ENCODE data around the gene SEMA3C. TPM values are rescaled to one million over a fixed set of nuclear protein-coding genes. Genes with fewer than 3 reads are reported as not detected.

The SEMA3C gene
- total RNA-seq, 2 donors from 2014 or later, result 0.09 to 0.15 TPM

DNA sequence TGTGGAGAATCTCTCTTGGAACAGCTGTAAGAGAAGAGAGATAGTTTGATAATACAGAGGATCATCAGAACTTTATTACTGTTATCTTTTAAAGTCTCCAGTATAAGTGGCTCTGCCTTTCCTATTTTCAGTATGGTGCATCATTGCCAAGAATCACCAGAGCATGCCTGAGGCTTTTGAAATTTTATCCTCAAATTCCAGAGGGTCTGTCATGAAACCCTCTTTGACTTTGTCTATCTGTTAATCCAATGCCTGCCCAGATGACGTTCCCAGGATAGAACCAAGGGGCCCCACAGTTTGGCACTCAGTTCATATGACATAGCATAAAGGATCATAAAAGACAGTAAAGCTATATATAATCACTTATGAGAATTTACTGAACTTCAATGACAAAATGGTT lies 35.3 kb upstream of the SEMA3C start:
- H3K27ac Mint-ChIP-seq, result no peak overlapping the region
- Histone ChIP-seq H3K4me1 (ENCODE audit: control insufficient read depth, insufficient read depth, low read length) (no peaks in the 10 kb centered on the region), H3K27ac (ENCODE audit: low read depth, low read length) (no peak overlapping the region), H3K4me3 (ENCODE audit: low read length) (no peak overlapping the region), H3K9ac (ENCODE audit: extremely low read depth, low read length, poor library complexity, severe bottlenecking) (no peak overlapping the region), H3K36me3 (ENCODE audit: control insufficient read depth, insufficient read depth, low read length) (no peaks in the 10 kb centered on the region), H3K27me3 (ENCODE audit: control insufficient read depth, insufficient read depth, low read length, poor library complexity, severe bottlenecking) (no peaks in the 10 kb centered on the region), H3K9me3 (ENCODE audit: control insufficient read depth, low read length) (no peaks in the 10 kb centered on the region)
- peaks cover 5% of the 10 kb centered on the region for H3K27me3 Mint-ChIP-seq (ENCODE audit: insufficient read depth)
- TF ChIP-seq, protein P1, sequence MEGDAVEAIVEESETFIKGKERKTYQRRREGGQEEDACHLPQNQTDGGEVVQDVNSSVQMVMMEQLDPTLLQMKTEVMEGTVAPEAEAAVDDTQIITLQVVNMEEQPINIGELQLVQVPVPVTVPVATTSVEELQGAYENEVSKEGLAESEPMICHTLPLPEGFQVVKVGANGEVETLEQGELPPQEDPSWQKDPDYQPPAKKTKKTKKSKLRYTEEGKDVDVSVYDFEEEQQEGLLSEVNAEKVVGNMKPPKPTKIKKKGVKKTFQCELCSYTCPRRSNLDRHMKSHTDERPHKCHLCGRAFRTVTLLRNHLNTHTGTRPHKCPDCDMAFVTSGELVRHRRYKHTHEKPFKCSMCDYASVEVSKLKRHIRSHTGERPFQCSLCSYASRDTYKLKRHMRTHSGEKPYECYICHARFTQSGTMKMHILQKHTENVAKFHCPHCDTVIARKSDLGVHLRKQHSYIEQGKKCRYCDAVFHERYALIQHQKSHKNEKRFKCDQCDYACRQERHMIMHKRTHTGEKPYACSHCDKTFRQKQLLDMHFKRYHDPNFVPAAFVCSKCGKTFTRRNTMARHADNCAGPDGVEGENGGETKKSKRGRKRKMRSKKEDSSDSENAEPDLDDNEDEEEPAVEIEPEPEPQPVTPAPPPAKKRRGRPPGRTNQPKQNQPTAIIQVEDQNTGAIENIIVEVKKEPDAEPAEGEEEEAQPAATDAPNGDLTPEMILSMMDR (conservative IDR thresholded peaks at IDR 0.05), result no peak
- no peaks in the 10 kb centered on the region for H3K36me3 Mint-ChIP-seq (ENCODE audit: low read depth)
- no peak overlapping the region for H3K4me3 Mint-ChIP-seq
- no peaks in the 10 kb centered on the region for H3K9me3 Mint-ChIP-seq
- no peaks in the 10 kb centered on the region for H3K4me1 Mint-ChIP-seq
- 84 to 100% methylated on average over 1 of the region's 1 CpG for WGBS, 2 experiments (ENCODE audit: insufficient coverage in 1 of 2, insufficient read length in 1 of 2)
- DNase-seq, result no peak

GRCh38 chr7:80950550-80950967 lies 31.7 kb upstream of the SEMA3C start:
- H3K4me3 Mint-ChIP-seq, result no peak overlapping the region
- H3K36me3 ChIP-seq (ENCODE audit: control insufficient read depth, insufficient read depth, low read length), result no peaks in the 10 kb centered on the region
- no peaks in the 10 kb centered on the region for H3K9me3 ChIP-seq (ENCODE audit: control insufficient read depth, low read length)
- H3K9me3 Mint-ChIP-seq, result no peaks in the 10 kb centered on the region
- H3K36me3 Mint-ChIP-seq (ENCODE audit: low read depth), result no peaks in the 10 kb centered on the region
- no peaks in the 10 kb centered on the region for H3K27me3 ChIP-seq (ENCODE audit: control insufficient read depth, insufficient read depth, low read length, poor library complexity, severe bottlenecking)
- H3K4me1 Mint-ChIP-seq, result peaks cover 9% of the 10 kb centered on the region
- DNase-seq, result no peak
- no peak overlapping the region for H3K27ac Mint-ChIP-seq
- H3K4me3 ChIP-seq (ENCODE audit: low read length), result no peak overlapping the region
- H3K9ac ChIP-seq (ENCODE audit: extremely low read depth, low read length, poor library complexity, severe bottlenecking), result no peak overlapping the region
- no peak overlapping the region for H3K27ac ChIP-seq (ENCODE audit: low read depth, low read length)
- H3K27me3 Mint-ChIP-seq (ENCODE audit: insufficient read depth), result peaks cover 7% of the 10 kb centered on the region
- TF ChIP-seq, protein P1 (conservative IDR thresholded peaks at IDR 0.05), result no peak
- WGBS, 2 experiments (ENCODE audit: insufficient coverage in 1 of 2, insufficient read length in 1 of 2), result 75 to 76% methylated on average over 2 of the region's 2 CpGs
- H3K4me1 ChIP-seq (ENCODE audit: control insufficient read depth, insufficient read depth, low read length), result no peaks in the 10 kb centered on the region

GRCh38 chr7:80949449-80949848 lies 30.6 kb upstream of the SEMA3C start:
- Mint-ChIP-seq H3K36me3 (ENCODE audit: low read depth) (no peaks in the 10 kb centered on the region), H3K4me1 (peaks cover 9% of the 10 kb centered on the region), H3K27ac (no peak overlapping the region), H3K4me3 (no peak overlapping the region), H3K27me3 (ENCODE audit: insufficient read depth) (peaks cover 7% of the 10 kb centered on the region), H3K9me3 (no peaks in the 10 kb centered on the region)
- Histone ChIP-seq H3K9me3 (ENCODE audit: control insufficient read depth, low read length) (no peaks in the 10 kb centered on the region), H3K27ac (ENCODE audit: low read depth, low read length) (no peak overlapping the region), H3K9ac (ENCODE audit: extremely low read depth, low read length, poor library complexity, severe bottlenecking) (no peak overlapping the region), H3K4me1 (ENCODE audit: control insufficient read depth, insufficient read depth, low read length) (no peaks in the 10 kb centered on the region), H3K27me3 (ENCODE audit: control insufficient read depth, insufficient read depth, low read length, poor library complexity, severe bottlenecking) (no peaks in the 10 kb centered on the region), H3K36me3 (ENCODE audit: control insufficient read depth, insufficient read depth, low read length) (no peaks in the 10 kb centered on the region), H3K4me3 (ENCODE audit: low read length) (no peak overlapping the region)
- no peak for DNase-seq
- 95 to 100% methylated on average over 1 of the region's 1 CpG for WGBS, 2 experiments (ENCODE audit: insufficient coverage in 1 of 2, insufficient read length in 1 of 2)
- TF ChIP-seq, protein P1 (conservative IDR thresholded peaks at IDR 0.05), result no peak
